K562 (cell line): ENCODE measurements around the gene MEAF6. TPM values are rescaled to one million over a fixed set of nuclear protein-coding genes. Genes with fewer than 3 reads are reported as not detected.

Experiments used
- ATAC-seq: fragments of 200-7000 bp; cut with Tn5 transposase; 3 replicates; pipeline ENCODE4 v1.9.1; 2020; ENCODE audit warnings: moderate library complexity
- BruUV-seq: library from RNA; stranded (reverse); fragments of 400-500 nt; replicated peaks from 2 replicates; lab custom pipeline; 2021; lab: Mats Ljungman, UMichigan
- CTCF ChIA-PET: fragments of 300-600 bp; formaldehyde crosslinking; extraction: SDS; loops from one replicate; lab custom pipeline; 2021; ENCODE audit warnings: low intra/inter-chr PET ratio; lab: Yijun Ruan, JAX
- POLR2A ChIA-PET: fragments of 300-600, 350-650 bp; sonication (Branson Sonifier 250); formaldehyde crosslinking; extraction: SDS; loops from one replicate; lab custom pipeline; 2021; ENCODE audit warnings: antibody characterized with exemption, inconsistent platforms; lab: Yijun Ruan, JAX
- DNase-seq, 4 experiments: peaks; one replicate each; pipeline versions ENCODE4 v3.0.0 to v3.0.0-alpha.2; 2011 to 2018; ENCODE audit warnings: low spot score in 3 of 4, mixed read lengths in 3 of 4; ENCODE audit errors: extremely low read depth in 1 of 4
- FAIRE-seq: peaks from 2 replicates; lab custom pipeline; 2011; peaks lifted over from hg19 to GRCh38; lab: Jason Lieb, UNC
- H2AFZ ChIP-seq: 2 replicates; pipeline ENCODE4 v1.6.0; 2011; ENCODE audit warnings: low read depth, low read length, control low read depth, inconsistent platforms
- H3K27ac ChIP-seq: fragments of 200-600 bp; 3 replicates; pipeline ENCODE4 v1.8.0; 2011; ENCODE audit warnings: low read depth, mild to moderate bottlenecking, control low read depth, inconsistent platforms, low read length, moderate library complexity, mixed read lengths; ENCODE audit errors: extremely low read depth
- H3K27me3 ChIP-seq, 2 experiments: fragments of 300-600 bp in 1 of 2; 2 replicates in 1 of 2; 3 replicates in 1 of 2; pipeline versions ENCODE4 v1.6.0 to v1.8.0; 2011; ENCODE audit warnings: inconsistent platforms in 2 of 2, low read length in 2 of 2, mild to moderate bottlenecking in 1 of 2, mixed read lengths in 1 of 2, moderate library complexity in 1 of 2; ENCODE audit not compliant: control insufficient read depth in 2 of 2, insufficient read depth in 2 of 2
- H3K36me3 ChIP-seq: fragments of 300-600 bp; 3 replicates; pipeline ENCODE4 v1.8.0; 2011; ENCODE audit warnings: mild to moderate bottlenecking, low read length, inconsistent platforms; ENCODE audit not compliant: control insufficient read depth, insufficient read depth
- H3K4me1 ChIP-seq, 2 experiments: fragments of 200-600 bp in 1 of 2; replicated peaks in 1 of 2; 2 replicates in 1 of 2; 3 replicates in 1 of 2; pipeline versions ENCODE4 v1.5.1 to v1.8.0; 2011; ENCODE audit warnings: inconsistent platforms in 2 of 2, low read length in 2 of 2, mild to moderate bottlenecking in 1 of 2, mixed read lengths in 1 of 2, moderate library complexity in 1 of 2; ENCODE audit not compliant: control insufficient read depth in 2 of 2, insufficient read depth in 2 of 2
- H3K4me2 ChIP-seq: 2 replicates; pipeline ENCODE4 v1.6.1; 2011; ENCODE audit warnings: low read length, control low read depth, inconsistent platforms, mixed read lengths; ENCODE audit not compliant: insufficient read depth
- H3K4me3 ChIP-seq: fragments of 200-600 bp; sonication (generic), shearing (Covaris generic); 2 replicates; pipeline ENCODE4 v1.5.1; 2016; ENCODE audit warnings: control low read depth, inconsistent platforms
- H3K79me2 ChIP-seq: fragments of 200-600 bp; 3 replicates; pipeline ENCODE4 v1.8.0; 2011; ENCODE audit warnings: low read length, inconsistent platforms; ENCODE audit not compliant: control insufficient read depth, insufficient read depth
- H3K9ac ChIP-seq, 2 experiments: 2 replicates each; pipeline versions ENCODE4 v1.6.0 to v1.6.1; 2011; ENCODE audit warnings: low read depth in 2 of 2, low read length in 2 of 2, control low read depth in 1 of 2, inconsistent platforms in 1 of 2, mild to moderate bottlenecking in 1 of 2, mixed read lengths in 1 of 2; ENCODE audit not compliant: insufficient read depth in 1 of 2
- H3K9me1 ChIP-seq: one replicate; pipeline ENCODE4 v1.6.0; 2011; ENCODE audit warnings: inconsistent platforms, mild to moderate bottlenecking, low read length, moderate library complexity; ENCODE audit not compliant: control insufficient read depth, insufficient read depth
- H3K9me3 ChIP-seq: replicated peaks from 2 replicates; pipeline ENCODE4 v1.5.1; 2011; ENCODE audit warnings: low read depth, low read length, inconsistent platforms; ENCODE audit not compliant: control insufficient read depth, insufficient read depth
- H4K20me1 ChIP-seq: replicated peaks from 2 replicates; pipeline ENCODE4 v1.6.1; 2011; ENCODE audit warnings: low read length, inconsistent platforms, mixed read lengths; ENCODE audit not compliant: control insufficient read depth, insufficient read depth
- CEBPB ChIP-seq: fragments of 450-650 bp; IDR thresholded peaks from 2 replicates; pipeline ENCODE4 v1.6.1; 2016; ENCODE audit warnings: missing genetic modification characterization, missing compliant biosample characterization
- CEBPG ChIP-seq, 3 experiments: fragments of 200-800 bp in 1 of 3; sonication (Bioruptor generic) in 1 of 3; sonication (generic) in 1 of 3; formaldehyde crosslinking in 1 of 3; IDR thresholded peaks in 2 of 3; conservative IDR thresholded peaks in 1 of 3; 2 replicates each; pipeline versions ENCODE4 v1.6.1 to v1.8.0; 2016 to 2022; ENCODE audit warnings: missing compliant biosample characterization in 2 of 3, missing genetic modification characterization in 2 of 3, mild to moderate bottlenecking in 1 of 3, missing genetic modification reagents in 1 of 3
- DACH1 ChIP-seq: fragments of 450-650 bp; IDR thresholded peaks from 2 replicates; pipeline ENCODE4 v1.6.1; 2018; ENCODE audit not compliant: partially characterized antibody
- PRDM10 ChIP-seq: fragments of 450-650 bp; IDR thresholded peaks from 2 replicates; pipeline ENCODE4 v1.6.1; 2018; ENCODE audit not compliant: partially characterized antibody
- USF1 ChIP-seq: sonication (generic); formaldehyde crosslinking; IDR thresholded peaks from 2 replicates; pipeline ENCODE4 v1.9.0; 2022; ENCODE audit warnings: mild to moderate bottlenecking, missing genetic modification reagents
- WGBS: fragments of 100-300 bp; shearing (Covaris generic); methylation state at CpG from one replicate; pipeline ENCODE4 v1.1.6; 2016; ENCODE audit warnings: low coverage, mixed read lengths; ENCODE audit not compliant: insufficient coverage; ENCODE audit errors: missing lambda C conversion rate; 5-methylcytosine and 5-hydroxymethylcytosine counted together
- in situ Hi-C: fragments of 300-500 bp; cut with MboI; formaldehyde crosslinking; loops from 4 replicates; pipeline ENCODE4 v1.15.0; 2018; ENCODE audit warnings: inconsistent platforms, mixed read lengths
- intact Hi-C: fragments of 100-400 bp; cut with micrococcal nuclease; formaldehyde crosslinking; loops from 2 replicates; pipeline ENCODE4 v1.14.2; 2022
- polyA plus RNA-seq, 8 experiments: library from polyadenylated mRNA; depleted of rRNA in 4 of 8; stranded (reverse) in 5 of 8; unstranded in 3 of 8; fragments of >200 nt; fragmentation: Nextera tagmentation in 2 of 8; fragmentation: Illumina TruSeq in 1 of 8; extraction: Ambion mirVana in 2 of 8; extraction: Trizol in 1 of 8; gene quantifications; 2 replicates each; pipeline versions ENCODE4 v1.2.1 to v1.2.3, GENCODE V29; 2011 to 2014; ENCODE audit warnings: inconsistent platforms in 1 of 8, missing spikeins in 1 of 8
- total RNA-seq, 7 experiments: library from RNA; depleted of rRNA in 6 of 7; stranded (reverse); fragments of >200 nt in 6 of 7; fragmentation: Illumina TruSeq in 2 of 7; extraction: Trizol in 2 of 7; gene quantifications; 2 replicates each; pipeline versions ENCODE4 v1.2.1 to v1.2.3, GENCODE V29; 2011 to 2021; ENCODE audit warnings: low replicate concordance in 1 of 7

The MEAF6 gene
- total and polyA plus RNA-seq, 9 of the 15 experiments (the other 6 are each of a cell fraction or from before 2014, with no cell fraction given), result 55.0 to 151 (median 92.3) TPM

- TF ChIP-seq PRDM10 (no peak), DACH1 (no peak)
Observed at GRCh38 chr1:37549341-37549740, 34.8 kb upstream of the MEAF6 start (continued).

- no peak overlapping the region for H3K4me3 ChIP-seq
- peaks cover 82% of the 10 kb centered on the region; the same call in 2 of the 3 replicates for H3K36me3 ChIP-seq
- no peaks in the 10 kb centered on the region for H3K9me1 ChIP-seq
- ChIA-PET POLR2A (interaction anchor here (0.6 to 1.3 kb wide), 3 partner anchors 11 to 1155 kb away, joined by 3 read pairs; no protein-coding TSS in a partner anchor), CTCF (no interaction called here)
- H3K27ac ChIP-seq, result no peak overlapping the region
- no peak overlapping the region for H3K4me2 ChIP-seq
- H3K9me3 ChIP-seq, result no peaks in the 10 kb centered on the region
- no peaks in the 10 kb centered on the region for H3K79me2 ChIP-seq
- H4K20me1 ChIP-seq, result no peaks in the 10 kb centered on the region
- no peak for ATAC-seq
- no peaks in the 10 kb centered on the region; a peak in 1 of 5 replicates for H3K4me1 ChIP-seq
- DNase-seq, result no peak
- H3K27me3 ChIP-seq, result no peaks in the 10 kb centered on the region
- no peak overlapping the region for H2AFZ ChIP-seq
- 91% methylated on average over 5 of the region's 5 CpGs for WGBS
- H3K9ac ChIP-seq, result no peak overlapping the region
- no TSS peak for BruUV-seq
- peak; percentile 6 for FAIRE-seq
- TF ChIP-seq CEBPB (peak; percentile 46), CEBPG (CRISPR knock-in tag; IDR thresholded peaks at IDR 0.05) (no peak), CEBPG (tag; conservative IDR thresholded peaks at IDR 0.05 in 1 of 2, IDR thresholded peaks at IDR 0.05 in 1 of 2) (no peak), USF1 (peak; percentile 25; the same call in 1 of the 2 replicates)
- in situ Hi-C loops, result no loop called here
- intact Hi-C loops, result no loop called here
Observed at GRCh38 chr1:37545019-37545418, 30.5 kb upstream of the MEAF6 start.
